ENCODE measurements around the gene UBASH3A. TPM values are rescaled to one million over a fixed set of nuclear protein-coding genes. Genes with fewer than 3 reads are reported as not detected.

The UBASH3A gene
- total and polyA plus RNA-seq, 2 donors (not counting 1 experiment from before 2014, with no cell fraction given) = not detected

- Histone ChIP-seq H3K4me2 (ENCODE audit: extremely low read depth, insufficient read depth, low read length) (no peak overlapping the region), H3K27ac (ENCODE audit: insufficient read depth, low read length) (no peak overlapping the region), H3K9me3 (ENCODE audit: control insufficient read depth, insufficient read depth, low read depth, low read length) (no peaks in the 10 kb centered on the region), H3K79me2 (ENCODE audit: control insufficient read depth, insufficient read depth, low read length) (no peaks in the 10 kb centered on the region), H3K4me1 (ENCODE audit: control insufficient read depth, extremely low read depth, insufficient read depth, low read length) (no peaks in the 10 kb centered on the region), H3K9ac (ENCODE audit: insufficient read depth, low read length) (no peak overlapping the region), H2AFZ (ENCODE audit: low read length) (no peak overlapping the region), H3K4me3 (replicated peaks in 1 of 4; ENCODE audit: control extremely low read depth in 1 of 4, insufficient read depth in 1 of 4, low read depth in 3 of 4, low read length in 4 of 4) (no peak overlapping the region), H3K27me3 (ENCODE audit: control insufficient read depth, insufficient read depth, low read length) (no peaks in the 10 kb centered on the region), H3K36me3 (ENCODE audit: control insufficient read depth, insufficient read depth, low read length) (no peaks in the 10 kb centered on the region), H4K20me1 (ENCODE audit: control insufficient read depth, extremely low read depth, insufficient read depth, low read length) (no peaks in the 10 kb centered on the region)
- TF ChIP-seq EZH2 (IDR thresholded peaks at IDR 0.05; ENCODE audit: low read length, missing control alignments) = no peak
- no peak for TF ChIP-seq CTCF (conservative IDR thresholded peaks at IDR 0.05 in 1 of 2, IDR thresholded peaks at IDR 0.05 in 1 of 2; ENCODE audit: low read depth in 1 of 2, low read length in 2 of 2)
- no peak for DNase-seq (ENCODE audit: low read depth in 2 of 2)
Observed at GRCh38 chr21:42445311-42445710, 41.6 kb downstream of the UBASH3A start.

GRCh38 chr21:42446531-42446930, 42.8 kb downstream of the UBASH3A start:
- Histone ChIP-seq H3K4me3 (replicated peaks in 1 of 4; ENCODE audit: control extremely low read depth in 1 of 4, insufficient read depth in 1 of 4, low read depth in 3 of 4, low read length in 4 of 4) (no peak overlapping the region), H3K9me3 (ENCODE audit: control insufficient read depth, insufficient read depth, low read depth, low read length) (no peaks in the 10 kb centered on the region), H4K20me1 (ENCODE audit: control insufficient read depth, extremely low read depth, insufficient read depth, low read length) (no peaks in the 10 kb centered on the region), H3K4me2 (ENCODE audit: extremely low read depth, insufficient read depth, low read length) (no peak overlapping the region), H3K36me3 (ENCODE audit: control insufficient read depth, insufficient read depth, low read length) (no peaks in the 10 kb centered on the region), H2AFZ (ENCODE audit: low read length) (no peak overlapping the region), H3K27ac (ENCODE audit: insufficient read depth, low read length) (no peak overlapping the region), H3K4me1 (ENCODE audit: control insufficient read depth, extremely low read depth, insufficient read depth, low read length) (no peaks in the 10 kb centered on the region), H3K27me3 (ENCODE audit: control insufficient read depth, insufficient read depth, low read length) (no peaks in the 10 kb centered on the region), H3K9ac (ENCODE audit: insufficient read depth, low read length) (no peak overlapping the region), H3K79me2 (ENCODE audit: control insufficient read depth, insufficient read depth, low read length) (no peaks in the 10 kb centered on the region)
- no peak for DNase-seq (ENCODE audit: low read depth in 2 of 2)
- TF ChIP-seq CTCF (conservative IDR thresholded peaks at IDR 0.05 in 1 of 2, IDR thresholded peaks at IDR 0.05 in 1 of 2; ENCODE audit: low read depth in 1 of 2, low read length in 2 of 2) (no peak), EZH2 (IDR thresholded peaks at IDR 0.05; ENCODE audit: low read length, missing control alignments) (no peak)

- Histone ChIP-seq H3K27ac (ENCODE audit: insufficient read depth, low read length) (no peak overlapping the region), H3K27me3 (ENCODE audit: control insufficient read depth, insufficient read depth, low read length) (no peaks in the 10 kb centered on the region), H4K20me1 (ENCODE audit: control insufficient read depth, extremely low read depth, insufficient read depth, low read length) (no peaks in the 10 kb centered on the region), H3K9ac (ENCODE audit: insufficient read depth, low read length) (no peak overlapping the region), H2AFZ (ENCODE audit: low read length) (no peak overlapping the region), H3K9me3 (ENCODE audit: control insufficient read depth, insufficient read depth, low read depth, low read length) (no peaks in the 10 kb centered on the region), H3K4me1 (ENCODE audit: control insufficient read depth, extremely low read depth, insufficient read depth, low read length) (no peaks in the 10 kb centered on the region), H3K4me3 (replicated peaks in 1 of 4; ENCODE audit: control extremely low read depth in 1 of 4, insufficient read depth in 1 of 4, low read depth in 3 of 4, low read length in 4 of 4) (no peak overlapping the region), H3K79me2 (ENCODE audit: control insufficient read depth, insufficient read depth, low read length) (no peaks in the 10 kb centered on the region), H3K36me3 (ENCODE audit: control insufficient read depth, insufficient read depth, low read length) (no peaks in the 10 kb centered on the region), H3K4me2 (ENCODE audit: extremely low read depth, insufficient read depth, low read length) (no peak overlapping the region)
- no peak for DNase-seq (ENCODE audit: low read depth in 2 of 2)
- TF ChIP-seq EZH2 (IDR thresholded peaks at IDR 0.05; ENCODE audit: low read length, missing control alignments) (no peak), CTCF (conservative IDR thresholded peaks at IDR 0.05 in 1 of 2, IDR thresholded peaks at IDR 0.05 in 1 of 2; ENCODE audit: low read depth in 1 of 2, low read length in 2 of 2) (no peak)
Observed at GRCh38 chr21:42447182-42447581, 43.5 kb downstream of the UBASH3A start.
